ENCODE measurements around the gene ADAP1.

GRCh38 chr7:926061-927030 is 28.1 kb downstream of the ADAP1 start:
- TF ChIP-seq CTCF (conservative IDR thresholded peaks at IDR 0.05 in 1 of 2, IDR thresholded peaks at IDR 0.05 in 1 of 2; ENCODE audit: extremely low read depth in 1 of 2, insufficient read depth in 1 of 2, low read depth in 1 of 2, low read length in 2 of 2) (no peak), EZH2 (IDR thresholded peaks at IDR 0.05; ENCODE audit: borderline replicate concordance, low read length) (no peak)
